ENCODE data around the gene DUSP28.

The DUSP28 gene, protein sequence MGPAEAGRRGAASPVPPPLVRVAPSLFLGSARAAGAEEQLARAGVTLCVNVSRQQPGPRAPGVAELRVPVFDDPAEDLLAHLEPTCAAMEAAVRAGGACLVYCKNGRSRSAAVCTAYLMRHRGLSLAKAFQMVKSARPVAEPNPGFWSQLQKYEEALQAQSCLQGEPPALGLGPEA

DNA sequence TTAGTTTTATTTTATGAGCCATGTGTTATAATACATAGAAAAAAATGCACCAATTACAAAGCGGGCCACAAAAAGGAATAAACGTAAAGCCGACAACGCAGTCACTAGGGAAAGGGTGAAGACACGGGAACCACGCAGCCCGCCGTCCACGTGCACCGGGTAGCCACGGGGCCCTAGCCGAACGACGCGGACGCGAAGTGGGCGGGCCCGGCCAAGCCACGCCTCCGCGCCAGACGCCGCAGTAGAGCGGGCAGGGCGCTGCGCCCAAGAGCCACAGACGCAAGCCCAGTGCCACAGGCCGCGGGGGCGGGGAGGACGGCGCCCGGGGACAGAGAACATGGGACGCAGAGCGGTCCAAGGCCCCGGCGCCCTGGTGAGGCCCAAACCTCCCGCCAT, at the start of gene DUSP28:
Gene DUSP28 (plus strand): TSS at position 274 of the 396 bp plus-strand sequence. CDS start 328 bp downstream, outside the sequence.
- DNase-seq, result peak; percentile 91 to 95

DNA sequence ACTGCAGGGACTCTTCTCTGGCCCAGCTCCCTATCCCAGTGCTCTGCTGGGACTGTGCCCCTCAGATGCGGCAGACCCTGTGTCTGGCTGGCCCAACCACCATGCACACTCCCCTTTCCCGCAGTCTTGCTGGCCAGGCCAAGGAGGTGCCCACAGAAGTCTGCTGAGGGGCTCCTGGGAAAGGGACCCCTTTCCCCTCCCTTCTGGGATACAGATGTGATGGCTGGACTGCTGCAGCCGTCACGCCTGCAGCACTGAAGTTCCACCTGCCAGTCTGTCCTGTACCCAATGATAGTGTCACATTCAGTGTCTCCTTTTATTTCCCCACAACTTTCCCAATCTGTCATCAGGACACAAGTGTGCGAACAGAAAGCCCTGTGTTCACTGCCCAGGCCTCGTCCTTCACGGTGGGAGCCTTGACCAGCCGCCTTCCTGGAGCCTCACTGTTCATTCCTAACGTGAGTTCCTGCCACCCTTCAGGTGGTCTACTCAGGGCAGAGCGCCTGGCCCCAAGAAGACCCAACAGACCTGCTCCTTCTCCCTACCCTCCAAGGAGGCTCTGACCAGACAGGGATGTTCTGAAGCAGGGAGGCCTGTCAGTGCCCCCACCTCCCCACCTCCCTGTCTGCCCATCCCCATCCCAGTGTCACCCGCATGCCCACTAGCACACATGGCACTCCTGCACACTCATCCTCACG, 49.5 kb upstream of the DUSP28 start:
- DNase-seq, result peak; percentile 3 to 6

DNA sequence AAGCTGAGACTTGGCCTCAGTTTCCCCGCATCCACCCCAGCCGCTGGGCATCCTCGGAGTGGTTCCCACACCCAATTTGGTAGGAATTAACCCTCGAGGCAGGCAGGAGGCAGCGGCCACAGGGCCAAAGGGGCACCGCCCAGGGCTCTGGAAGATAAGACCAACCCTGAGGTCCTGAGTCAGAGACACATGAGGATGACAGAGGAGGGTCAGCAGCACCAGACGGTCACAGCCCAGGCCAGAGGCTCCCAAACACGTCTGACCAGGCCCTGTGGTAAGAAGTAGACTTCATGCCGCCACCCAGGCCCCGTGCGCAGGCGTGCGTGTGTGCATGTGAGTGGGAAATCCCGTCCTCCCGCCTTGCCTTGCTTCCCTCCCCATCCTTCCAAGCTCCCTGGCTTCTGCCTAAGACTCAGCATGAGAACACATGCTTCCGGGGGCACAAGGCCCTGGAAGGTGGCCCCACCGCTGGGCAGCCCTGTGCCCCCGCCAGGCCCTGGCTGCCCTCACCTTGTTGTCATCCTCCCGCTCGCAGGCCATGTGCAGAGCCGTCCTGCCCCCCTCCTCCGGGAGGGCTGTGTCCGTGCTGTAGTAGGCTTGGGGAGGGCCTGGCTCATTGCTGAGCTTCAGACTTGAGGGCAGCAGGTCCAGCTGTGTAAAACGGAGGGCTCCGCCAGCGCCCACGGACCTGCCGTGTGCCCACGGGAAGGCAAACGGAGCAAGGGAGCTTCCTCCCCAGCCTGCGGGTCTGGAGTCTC, 48.6 kb upstream of the DUSP28 start:
- peak; percentile 5 to 11 for DNase-seq

DNA sequence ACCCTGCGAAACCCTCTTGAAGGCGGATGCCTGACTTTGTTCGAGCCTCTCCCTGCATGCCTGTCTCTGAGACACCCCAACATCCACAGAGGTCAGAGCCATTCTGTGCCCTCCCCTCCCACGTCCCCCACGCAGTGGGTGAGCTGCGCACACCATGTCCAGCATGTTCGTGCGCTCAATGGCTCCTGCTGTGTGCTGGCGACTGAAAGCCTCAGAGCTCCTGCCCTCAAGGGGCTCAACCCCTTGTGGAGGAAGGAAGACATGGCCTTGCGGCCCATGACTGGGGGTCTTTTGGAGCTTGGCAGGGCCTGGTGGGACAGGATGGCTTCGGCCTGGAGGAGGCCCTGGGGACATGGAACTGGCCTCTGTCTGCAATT, 48.1 kb upstream of the DUSP28 start:
- peak in 1 of 2 experiments; percentile 10 for DNase-seq

DNA sequence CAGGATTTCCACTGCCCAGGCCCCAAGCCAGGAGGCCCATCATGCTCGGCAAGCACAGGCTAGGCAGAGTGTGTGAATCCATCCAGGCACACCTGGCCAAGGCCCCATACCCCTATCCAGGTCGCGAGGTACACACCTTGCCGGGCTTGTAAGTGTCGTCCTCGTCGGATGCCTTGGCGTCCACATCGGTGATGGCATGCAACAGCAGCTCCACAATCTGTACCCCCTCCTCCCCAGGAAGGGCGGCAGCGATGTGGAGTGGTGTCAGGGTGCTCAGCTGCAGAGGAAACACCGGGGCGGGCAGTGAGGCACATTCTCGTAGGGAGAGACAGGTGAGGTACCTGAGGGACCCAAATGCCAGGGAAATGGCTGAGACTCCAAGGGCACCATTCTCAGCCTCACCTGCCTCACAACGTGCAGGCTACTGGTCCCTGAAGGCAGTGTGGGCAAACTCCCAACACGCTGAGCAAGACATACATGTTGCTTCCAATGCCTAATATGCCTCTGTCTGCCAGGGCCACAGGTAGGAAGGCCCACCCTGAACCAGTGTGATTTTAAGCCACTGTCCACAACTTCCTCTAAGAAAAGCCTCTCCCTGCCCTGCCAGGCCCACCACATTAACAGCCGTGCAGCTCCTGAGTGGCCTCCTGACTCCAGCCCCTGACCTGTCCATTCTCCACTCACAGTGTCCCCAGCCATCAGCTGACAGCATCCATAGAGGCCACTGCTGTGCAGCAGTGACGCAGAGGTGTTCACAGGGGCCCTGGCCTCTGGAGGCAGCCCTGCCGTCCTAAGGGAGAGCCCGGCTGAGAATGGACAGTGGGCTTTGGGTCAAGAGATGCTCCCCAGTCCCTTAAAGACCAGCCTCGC, 47.3 kb upstream of the DUSP28 start:
- DNase-seq, result peak; percentile 8 to 11

DNA sequence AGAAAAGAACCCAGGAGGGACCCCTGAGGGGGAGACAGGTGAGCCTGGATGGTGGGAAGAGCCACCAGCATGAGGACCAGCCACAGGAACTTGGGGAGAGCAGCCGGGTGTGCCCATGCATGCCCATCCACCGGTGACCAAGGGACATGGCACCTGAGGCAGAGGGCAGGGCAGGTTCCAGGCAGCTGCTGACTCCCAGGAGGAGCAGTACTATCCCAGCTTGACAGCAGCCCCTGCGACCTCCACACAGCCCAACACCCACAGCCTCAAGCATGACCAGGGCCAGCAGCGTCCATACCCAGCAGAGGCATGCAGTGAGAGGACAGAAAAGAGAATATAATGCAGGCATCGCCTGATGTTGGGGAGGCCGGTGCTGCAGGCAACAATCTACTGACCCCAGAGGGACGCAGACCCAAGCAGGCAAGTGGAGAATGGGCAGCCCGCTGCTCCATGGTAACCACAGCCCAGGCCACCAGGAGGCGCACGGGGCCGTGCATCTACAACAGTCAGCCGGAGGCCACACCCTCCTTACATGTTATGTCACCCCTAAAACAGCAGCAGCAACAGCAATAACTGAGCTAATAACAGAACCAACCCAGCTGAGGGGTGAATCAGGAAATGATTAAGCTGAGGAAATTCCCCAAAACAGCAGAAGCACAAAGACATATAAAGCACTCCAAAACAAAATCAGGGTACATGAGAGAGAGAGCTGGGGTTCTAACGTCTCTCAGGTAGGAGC, 46.4 kb upstream of the DUSP28 start:
- DNase-seq, result peak; percentile 87 to 90

DNA sequence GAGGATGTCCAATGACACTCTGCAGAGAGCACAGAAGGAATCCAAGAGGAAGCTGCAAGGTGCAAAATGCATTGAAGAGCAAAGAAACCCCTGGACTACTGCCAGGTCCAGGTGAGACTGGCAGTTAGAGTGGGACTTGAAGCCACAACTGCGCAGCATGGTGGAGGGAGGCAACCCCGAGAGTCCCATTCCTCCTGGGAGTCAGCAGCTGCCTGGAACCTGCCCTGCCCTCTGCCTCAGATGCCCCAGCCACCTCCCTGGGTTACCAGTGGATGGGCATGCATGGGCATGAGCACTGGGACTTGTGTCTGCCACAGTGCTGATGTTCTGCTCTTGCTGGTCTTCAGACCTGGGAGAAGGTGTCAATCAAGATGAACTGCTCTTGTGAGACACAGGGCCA, 45.5 kb upstream of the DUSP28 start:
- peak; percentile 12 to 15 for DNase-seq

DNA sequence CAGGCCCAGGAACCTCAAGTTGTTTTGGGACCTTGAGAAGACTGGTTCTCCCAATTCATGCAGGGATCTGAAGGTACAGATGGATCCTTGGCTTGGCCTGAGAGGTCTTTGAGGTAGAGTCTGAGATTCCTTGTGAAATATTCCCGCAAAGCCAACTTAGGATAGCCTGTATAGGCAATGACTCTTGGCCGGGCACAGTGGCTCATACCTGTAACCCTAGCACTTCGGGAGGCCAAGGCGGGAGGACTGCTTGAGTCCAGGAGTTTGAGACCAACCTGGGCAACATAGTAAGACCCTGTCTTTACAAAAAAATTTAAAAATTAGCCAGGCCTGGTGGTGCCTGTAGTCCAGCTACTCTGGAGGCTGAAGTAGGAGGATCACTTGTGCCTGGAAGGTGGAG, 42.8 kb upstream of the DUSP28 start:
- DNase-seq, result no peak

DNA sequence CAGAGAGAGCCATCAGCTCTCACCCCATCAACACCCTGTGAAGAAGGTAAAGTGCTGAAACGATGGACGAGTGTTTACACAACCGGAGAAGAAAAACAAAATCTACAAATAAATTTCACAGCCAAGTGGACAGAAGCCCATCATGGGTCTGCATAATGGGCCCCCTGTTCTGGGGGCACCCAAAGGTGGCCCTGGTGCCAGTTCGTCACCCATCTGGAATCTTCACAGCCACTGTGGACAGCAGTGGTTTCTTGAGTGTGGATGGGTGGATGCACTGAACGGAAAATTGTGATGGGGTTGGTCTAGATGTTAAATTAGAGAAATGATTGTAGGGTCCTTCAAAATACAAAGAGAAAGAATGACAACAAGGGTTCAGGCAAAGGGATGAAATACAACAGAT, 41.2 kb upstream of the DUSP28 start:
- DNase-seq, result no peak

DNA sequence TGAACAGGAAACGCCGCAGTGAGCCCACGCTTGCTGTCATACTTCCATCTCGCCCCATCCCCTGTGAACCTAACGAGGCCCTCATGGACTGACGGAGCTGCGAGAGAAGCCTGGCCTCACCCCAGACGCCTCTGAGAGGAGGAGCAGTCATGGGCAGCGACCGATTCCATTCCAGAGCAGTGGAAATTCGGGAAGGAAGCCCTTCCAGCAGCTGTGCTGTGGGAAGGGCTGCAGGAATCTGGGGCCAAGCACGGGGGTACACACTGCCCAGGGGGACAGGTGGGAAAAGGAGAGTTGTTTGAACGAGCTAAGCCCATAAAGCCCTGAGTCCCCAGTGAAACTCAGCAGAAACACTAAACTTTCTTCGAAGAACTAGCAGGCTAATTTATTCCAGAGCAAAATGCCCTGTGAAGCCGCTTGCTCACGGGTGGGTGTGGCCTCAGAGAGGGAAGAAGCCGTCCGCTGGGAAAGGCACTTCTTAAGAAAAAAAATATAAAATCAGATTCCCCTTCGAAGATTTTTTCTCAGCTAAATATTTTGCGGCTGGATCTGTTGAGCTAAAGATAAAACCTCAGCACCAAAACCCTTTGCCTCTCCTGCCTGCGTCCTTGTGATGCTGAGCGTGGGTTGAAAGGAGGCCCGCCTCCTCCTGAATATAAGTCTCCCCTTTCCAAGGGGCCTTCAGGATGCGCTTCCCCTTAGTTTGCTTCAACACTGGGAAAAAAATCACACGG, 40.6 kb upstream of the DUSP28 start:
- DNase-seq, result no peak

DNA sequence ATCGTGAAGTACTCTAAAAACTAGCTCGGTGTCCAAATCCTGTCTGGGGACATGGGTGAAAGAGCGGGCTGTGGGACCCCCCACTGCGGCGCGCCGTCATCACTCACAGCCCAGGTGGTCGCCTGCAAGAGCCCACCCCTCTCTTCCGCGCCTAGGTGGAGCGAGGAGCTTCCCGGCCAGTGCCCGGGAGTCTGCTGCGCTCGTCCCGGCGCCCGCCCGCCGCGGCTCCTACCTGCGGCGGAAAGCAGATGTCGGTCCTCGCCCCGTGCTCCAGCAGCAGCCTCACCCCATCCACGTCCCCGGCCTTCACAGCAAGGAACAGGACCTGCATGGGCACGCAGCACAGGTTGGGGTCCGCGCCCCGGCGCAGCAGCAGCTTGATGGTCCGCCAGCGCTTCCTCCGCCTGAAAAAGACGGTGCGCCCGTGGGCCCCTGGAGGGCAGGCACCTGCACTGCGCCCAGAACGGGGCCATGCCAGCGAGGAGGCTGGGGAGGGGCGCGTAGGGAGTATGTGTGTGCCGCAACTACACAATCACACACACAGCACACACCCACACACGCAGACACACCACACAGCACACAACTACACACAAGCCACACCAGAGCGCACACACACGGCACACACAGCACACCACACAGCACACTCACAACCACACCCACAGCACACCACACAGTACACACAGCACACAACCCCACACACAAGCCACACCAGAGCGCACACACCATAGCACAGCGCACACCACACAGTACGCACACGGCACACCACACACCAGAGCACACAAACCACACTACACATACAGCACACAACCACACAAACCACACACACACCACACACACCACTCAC, 39.8 kb upstream of the DUSP28 start:
- peak in 1 of 2 experiments; percentile 18 for DNase-seq

DNA sequence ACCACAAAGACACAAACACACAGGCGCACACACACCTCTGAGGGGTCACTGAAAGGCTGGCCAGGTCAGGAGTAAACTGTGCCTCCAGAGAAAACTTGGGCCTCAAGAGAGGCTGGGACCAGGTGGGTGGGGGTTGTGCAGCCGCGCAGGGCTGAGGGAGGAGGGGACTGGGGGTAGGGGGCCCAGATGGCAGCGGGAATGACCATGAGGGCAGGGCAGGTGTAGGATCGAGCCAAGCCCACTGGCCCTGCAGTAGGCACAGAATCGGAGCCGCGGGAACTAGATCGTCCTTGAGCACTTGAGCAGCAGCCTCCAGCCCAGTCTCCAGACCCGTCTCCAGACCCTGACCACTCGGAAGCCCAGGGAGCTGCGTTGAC, 39.2 kb upstream of the DUSP28 start:
- peak in 1 of 2 experiments; percentile 16 for DNase-seq

DNA sequence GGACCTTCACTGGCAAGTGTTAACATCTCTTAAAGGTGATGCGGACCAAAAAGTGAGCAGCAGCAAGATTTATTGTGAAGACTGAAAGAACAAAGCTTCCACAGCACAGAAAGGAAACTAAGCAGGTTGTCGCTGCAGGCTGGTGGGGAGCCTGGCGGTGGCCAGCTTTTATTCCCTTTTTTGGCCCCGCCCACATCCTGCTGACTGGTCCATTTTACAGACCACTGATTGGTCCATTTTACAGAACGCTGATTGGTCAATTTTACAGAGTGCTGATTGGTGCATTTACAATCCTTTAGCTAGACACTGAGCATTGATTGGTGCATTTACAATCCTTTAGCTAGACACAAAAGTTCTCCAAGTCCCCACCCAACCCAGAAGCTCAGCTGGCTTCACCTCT, 38.3 kb upstream of the DUSP28 start:
- DNase-seq, result peak in 1 of 2 experiments; percentile 19

DNA sequence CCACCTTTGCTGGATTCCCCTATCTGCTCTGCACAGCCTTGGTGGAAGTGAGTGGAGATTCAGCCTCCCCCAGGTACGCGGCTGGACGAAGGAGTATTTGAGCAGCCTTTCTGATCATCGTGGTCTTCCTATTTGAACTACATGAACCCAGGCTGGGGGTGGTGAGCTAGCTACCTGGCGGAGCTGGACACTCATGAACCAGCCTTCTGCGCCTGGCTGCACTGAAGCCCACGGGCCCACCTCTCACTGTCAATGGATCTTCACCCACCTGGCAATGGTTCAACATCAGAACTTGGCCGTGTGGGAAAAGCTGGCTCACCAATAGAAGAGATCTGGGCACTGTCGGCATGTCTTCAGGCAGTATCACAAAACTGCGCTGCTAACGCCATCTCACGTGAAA, 37.8 kb upstream of the DUSP28 start:
- no peak for DNase-seq

DNA sequence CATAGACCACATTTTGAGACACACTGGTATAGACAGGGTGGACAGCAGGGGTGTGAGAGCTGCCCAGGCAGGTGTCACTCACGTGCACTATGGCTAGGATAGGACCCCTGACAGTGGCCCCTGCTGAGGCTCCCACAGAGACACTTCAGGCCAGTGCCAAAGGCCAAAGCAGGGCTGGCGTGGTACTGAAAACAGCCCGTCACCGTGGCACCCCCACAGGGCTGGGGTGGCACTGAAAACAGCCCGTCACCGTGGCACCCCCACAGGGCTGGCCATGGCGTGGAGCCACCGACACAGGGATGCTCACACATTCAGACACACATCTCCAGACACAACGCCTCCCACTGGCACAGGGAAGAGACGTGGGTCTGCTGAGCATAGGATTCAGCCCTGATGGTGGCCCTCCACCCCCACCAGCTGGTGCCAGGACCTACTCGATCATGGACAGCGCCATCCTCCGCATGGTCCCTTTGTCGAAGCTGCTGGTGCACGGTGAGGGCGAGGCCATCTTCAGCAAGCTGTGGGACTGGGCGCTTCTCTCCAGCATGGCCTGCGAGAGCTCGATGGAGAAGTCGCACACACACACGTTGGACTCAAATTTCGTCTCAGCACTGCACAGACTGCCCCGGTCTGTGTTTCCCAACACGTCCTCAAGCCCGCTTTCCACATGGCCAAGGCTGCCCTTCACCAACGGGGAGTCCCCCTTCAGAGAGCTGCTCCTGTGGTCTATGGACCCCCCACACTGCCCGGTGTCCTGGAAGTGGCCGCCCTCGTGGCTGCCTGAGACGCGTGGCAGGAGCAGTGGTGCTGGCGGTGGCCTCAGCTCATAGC, 36.5 kb upstream of the DUSP28 start:
- DNase-seq, result peak; percentile 7 to 11

DNA sequence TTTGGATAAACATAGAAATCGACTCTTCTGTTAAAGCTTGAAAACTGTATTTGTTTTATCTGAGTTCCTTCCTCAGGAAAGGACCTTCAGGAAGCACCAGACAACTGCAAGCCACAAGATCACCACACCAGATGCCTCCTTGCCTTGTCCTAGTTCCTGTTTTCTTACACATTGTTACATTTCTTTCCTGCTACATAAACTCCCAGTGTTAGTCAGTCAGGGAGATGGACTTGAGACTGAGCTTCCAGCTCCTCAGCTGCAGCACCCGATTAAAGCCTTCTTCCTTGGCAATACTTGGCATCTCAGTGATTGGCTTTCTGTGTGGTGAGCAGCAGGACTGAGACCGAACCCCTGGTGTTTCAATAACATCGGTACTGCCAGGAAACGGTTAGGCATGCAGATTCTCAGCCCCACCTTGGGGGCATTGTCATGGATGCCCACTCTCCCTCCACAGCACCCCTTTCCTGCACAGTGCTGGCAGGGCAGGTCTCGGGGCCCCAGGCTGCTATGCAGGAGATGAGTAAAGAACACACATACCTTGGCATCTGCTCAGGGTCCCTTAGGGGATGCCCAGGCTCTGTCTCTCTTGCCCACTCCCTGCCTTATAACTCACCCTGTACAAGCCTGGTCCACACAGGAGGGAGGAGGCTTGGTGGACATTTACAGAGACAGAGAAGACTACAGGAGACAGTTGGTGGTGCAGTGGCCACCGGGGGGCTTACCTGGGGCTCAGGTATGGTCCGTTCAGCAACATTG, 35.0 kb upstream of the DUSP28 start:
- DNase-seq, result peak; percentile 10 to 11

DNA sequence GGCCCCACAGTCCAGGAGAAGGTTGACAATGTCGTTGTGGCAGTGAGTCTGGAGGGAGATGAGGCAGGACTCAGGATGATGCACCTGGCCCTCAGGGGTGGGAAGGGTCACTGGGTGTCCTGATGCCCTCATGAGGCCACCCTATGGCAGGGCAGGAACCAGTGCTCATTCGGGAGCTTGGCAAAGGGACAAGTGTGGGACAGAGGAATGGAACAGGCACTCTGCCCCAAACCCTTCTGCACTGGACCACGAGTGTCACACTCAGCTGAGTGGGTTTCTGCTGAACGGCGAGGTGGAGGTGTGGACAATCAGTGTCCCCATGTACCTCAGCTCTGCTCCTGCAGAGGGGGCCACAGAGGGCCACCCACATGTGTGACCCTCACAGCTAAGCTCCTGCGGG, 34.4 kb upstream of the DUSP28 start:
- peak in 1 of 2 experiments; percentile 0 for DNase-seq

DNA sequence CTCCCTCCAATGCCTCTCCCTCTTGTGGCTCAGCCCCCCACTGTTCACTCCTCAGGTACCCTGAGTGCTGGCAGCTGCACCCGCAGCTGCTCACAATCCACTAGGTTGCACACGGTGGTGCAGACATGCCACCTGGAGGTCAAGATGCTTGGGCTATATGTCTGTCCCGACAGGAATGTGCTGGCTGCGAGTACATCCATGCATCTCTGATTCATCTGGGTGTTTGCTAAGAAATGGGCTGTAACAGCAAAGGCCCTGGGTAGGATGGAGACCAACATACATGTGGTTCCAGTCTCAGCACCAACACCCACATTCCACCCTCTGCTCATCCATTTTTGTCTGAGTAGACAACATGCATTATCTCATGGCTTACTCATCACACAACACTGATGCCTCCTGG, 33.6 kb upstream of the DUSP28 start:
- no peak for DNase-seq

All from activated T-cell treated with anti-CD3 and anti-CD28 coated beads, Interleukin-2, amount 50 U/mL, for 48 hours (primary cell).